K562 (cell line): ENCODE measurements around the gene MET. TPM values are rescaled to one million over a fixed set of nuclear protein-coding genes. Genes with fewer than 3 reads are reported as not detected.

Experiments
- BHLHE40 ChIP-seq: IDR thresholded peaks from 2 replicates; pipeline ENCODE4 v1.6.1; 2011; ENCODE audit warnings: low read length, improper control_type of control experiment
- CEBPB ChIP-seq: fragments of 450-650 bp; IDR thresholded peaks from 2 replicates; pipeline ENCODE4 v1.6.1; 2016; ENCODE audit warnings: missing genetic modification characterization, missing compliant biosample characterization
- CEBPG ChIP-seq, 3 experiments: fragments of 200-800 bp in 1 of 3; sonication (Bioruptor generic) in 1 of 3; sonication (generic) in 1 of 3; formaldehyde crosslinking in 1 of 3; IDR thresholded peaks in 2 of 3; conservative IDR thresholded peaks in 1 of 3; 2 replicates each; pipeline versions ENCODE4 v1.6.1 to v1.8.0; 2016 to 2022; ENCODE audit warnings: missing compliant biosample characterization in 2 of 3, missing genetic modification characterization in 2 of 3, mild to moderate bottlenecking in 1 of 3, missing genetic modification reagents in 1 of 3
- CREB5 ChIP-seq: fragments of 250-450 bp; sonication (Bioruptor Pico); IDR thresholded peaks from 2 replicates; pipeline ENCODE4 v1.5.0; 2020; ENCODE audit warnings: mild to moderate bottlenecking
- HEY1 ChIP-seq: fragments of 250-450 bp; sonication (Bioruptor Pico); IDR thresholded peaks from 2 replicates; pipeline ENCODE4 v1.5.0; 2020; ENCODE audit warnings: mild to moderate bottlenecking, moderate library complexity, borderline replicate concordance
- KAT8 ChIP-seq: fragments of 450-650 bp; IDR thresholded peaks from 2 replicates; pipeline ENCODE4 v1.6.1; 2016; ENCODE audit warnings: low read depth, mild to moderate bottlenecking
- LCOR ChIP-seq: sonication (generic); formaldehyde crosslinking; IDR thresholded peaks from 2 replicates; pipeline ENCODE4 v1.8.0; 2022; ENCODE audit warnings: mild to moderate bottlenecking, missing genetic modification reagents
- MCM2 ChIP-seq: fragments of 450-650 bp; IDR thresholded peaks from 2 replicates; pipeline ENCODE4 v1.6.1; 2017; ENCODE audit warnings: low read depth, mild to moderate bottlenecking
- MEIS2 ChIP-seq: fragments of 450-650 bp; IDR thresholded peaks from 2 replicates; pipeline ENCODE4 v1.6.1; 2014; ENCODE audit warnings: mild to moderate bottlenecking; ENCODE audit not compliant: partially characterized antibody
- RBBP5 ChIP-seq: fragments of 200-600 bp; sonication (generic); IDR thresholded peaks from 2 replicates; pipeline ENCODE4 v1.6.1; 2012; ENCODE audit warnings: borderline replicate concordance, mild to moderate bottlenecking, low read length, control low read depth, inconsistent platforms; ENCODE audit not compliant: insufficient read depth, poor library complexity, severe bottlenecking
- TOE1 ChIP-seq, 2 experiments: fragments of 450-650 bp in 1 of 2; sonication (generic) in 1 of 2; formaldehyde crosslinking in 1 of 2; IDR thresholded peaks; 2 replicates each; pipeline versions ENCODE4 v1.7.1 to v1.8.0; 2016 to 2022; ENCODE audit warnings: borderline replicate concordance in 2 of 2, mild to moderate bottlenecking in 2 of 2, antibody characterized with exemption in 1 of 2, inconsistent platforms in 1 of 2, low read depth in 1 of 2, missing genetic modification reagents in 1 of 2, moderate library complexity in 1 of 2
- ZNF3 ChIP-seq: fragments of 250-450 bp; sonication (Bioruptor Pico); IDR thresholded peaks from 2 replicates; pipeline ENCODE4 v1.5.0; 2021; ENCODE audit warnings: mild to moderate bottlenecking, moderate library complexity
- ZNF512 ChIP-seq: IDR thresholded peaks from 2 replicates; pipeline ENCODE4 v1.6.1; 2016; ENCODE audit warnings: missing genetic modification characterization, missing compliant biosample characterization
- polyA plus RNA-seq, 8 experiments: library from polyadenylated mRNA; depleted of rRNA in 4 of 8; stranded (reverse) in 5 of 8; unstranded in 3 of 8; fragments of >200 nt; fragmentation: Nextera tagmentation in 2 of 8; fragmentation: Illumina TruSeq in 1 of 8; extraction: Ambion mirVana in 2 of 8; extraction: Trizol in 1 of 8; gene quantifications; 2 replicates each; pipeline versions ENCODE4 v1.2.1 to v1.2.3, GENCODE V29; 2011 to 2014; ENCODE audit warnings: inconsistent platforms in 1 of 8, missing spikeins in 1 of 8
- total RNA-seq, 7 experiments: library from RNA; depleted of rRNA in 6 of 7; stranded (reverse); fragments of >200 nt in 6 of 7; fragmentation: Illumina TruSeq in 2 of 7; extraction: Trizol in 2 of 7; gene quantifications; 2 replicates each; pipeline versions ENCODE4 v1.2.1 to v1.2.3, GENCODE V29; 2011 to 2021; ENCODE audit warnings: low replicate concordance in 1 of 7
- TF ChIP-seq, protein P1 (sequence below), 2 experiments: IDR thresholded peaks in 1 of 2; conservative IDR thresholded peaks in 1 of 2; 2 replicates each; pipeline ENCODE4 v1.6.1; 2016; ENCODE audit warnings: low read depth in 2 of 2, mild to moderate bottlenecking in 1 of 2, missing compliant biosample characterization in 1 of 2, missing genetic modification characterization in 1 of 2, moderate library complexity in 1 of 2

MET gene
- total and polyA plus RNA-seq, 9 of the 15 experiments (the other 6 are each of a cell fraction or from before 2014, with no cell fraction given), result 0.84 to 2.4 (median 1.1) TPM

GRCh38 chr7:116810267-116811116, 138.5 kb downstream of the MET start (continued):
- no peak for TF ChIP-seq TOE1 (IDR thresholded peaks at IDR 0.05; ENCODE audit: borderline replicate concordance)
- no peak for TF ChIP-seq TOE1 (CRISPR knock-in tag; IDR thresholded peaks at IDR 0.05; ENCODE audit: borderline replicate concordance, low read depth)
- peak; percentile 62 for TF ChIP-seq MEIS2
- TF ChIP-seq BHLHE40, result no peak
- TF ChIP-seq MCM2, result no peak
- 0 out of 2 replicates have a peak, but pooled peaks have one; percentile 22 for TF ChIP-seq LCOR (CRISPR knock-in tag)
- TF ChIP-seq CREB5 (CRISPR knock-in tag), result no peak
- peak; percentile 35; the same call in 1 of the 2 replicates for TF ChIP-seq CEBPB
- TF ChIP-seq RBBP5, result no peak
- TF ChIP-seq ZNF3 (CRISPR knock-in tag), result no peak
- no peak for TF ChIP-seq CEBPG (CRISPR knock-in tag; IDR thresholded peaks at IDR 0.05)
- peak; percentile 70 to 73 for TF ChIP-seq CEBPG (tag; conservative IDR thresholded peaks at IDR 0.05 in 1 of 2, IDR thresholded peaks at IDR 0.05 in 1 of 2)
- 0 out of 2 replicates have a peak, but pooled peaks have one; percentile 57 for TF ChIP-seq HEY1 (CRISPR knock-in tag)
- TF ChIP-seq ZNF512 (tag), result 0 out of 2 replicates have a peak, but pooled peaks have one; percentile 9
- TF ChIP-seq, protein P1, sequence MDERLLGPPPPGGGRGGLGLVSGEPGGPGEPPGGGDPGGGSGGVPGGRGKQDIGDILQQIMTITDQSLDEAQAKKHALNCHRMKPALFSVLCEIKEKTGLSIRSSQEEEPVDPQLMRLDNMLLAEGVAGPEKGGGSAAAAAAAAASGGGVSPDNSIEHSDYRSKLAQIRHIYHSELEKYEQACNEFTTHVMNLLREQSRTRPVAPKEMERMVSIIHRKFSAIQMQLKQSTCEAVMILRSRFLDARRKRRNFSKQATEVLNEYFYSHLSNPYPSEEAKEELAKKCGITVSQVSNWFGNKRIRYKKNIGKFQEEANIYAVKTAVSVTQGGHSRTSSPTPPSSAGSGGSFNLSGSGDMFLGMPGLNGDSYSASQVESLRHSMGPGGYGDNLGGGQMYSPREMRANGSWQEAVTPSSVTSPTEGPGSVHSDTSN (CRISPR knock-in tag; IDR thresholded peaks at IDR 0.05; ENCODE audit: low read depth), result no peak
- TF ChIP-seq, protein P1 (tag; conservative IDR thresholded peaks at IDR 0.05; ENCODE audit: low read depth), result peak; percentile 85
- no peak for TF ChIP-seq KAT8
